CMK (cell line): ENCODE measurements around the gene RAB5A.
"Not testable (repeated sequence)": the region's sequence is repeated elsewhere in the genome, so short reads cannot be mapped to it uniquely, and the experiment has no call there.

ENCODE experiments used
- DNase-seq: peaks from one replicate; pipeline ENCODE4 v3.0.0-alpha.2; 2010; ENCODE audit warnings: low read depth

RAB5A gene

DNA sequence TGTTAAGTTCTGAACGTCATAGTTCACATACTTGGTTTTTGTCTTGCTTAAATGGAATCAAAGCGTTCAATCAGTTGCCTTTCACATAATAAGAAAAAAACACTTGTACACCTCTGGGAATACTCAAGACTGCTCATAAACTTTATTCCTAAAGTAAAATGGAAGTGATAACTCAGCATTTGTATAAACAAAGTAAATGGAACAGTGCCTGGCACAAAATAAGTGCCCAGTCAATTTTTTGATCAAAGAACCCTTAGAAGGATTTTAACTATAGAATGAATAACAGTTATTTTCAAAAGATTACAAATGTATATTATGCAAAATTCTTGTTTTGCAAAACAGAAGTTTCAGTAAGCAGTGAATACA is 1.3 kb downstream of the RAB5A start:
- DNase-seq: no peak

DNA sequence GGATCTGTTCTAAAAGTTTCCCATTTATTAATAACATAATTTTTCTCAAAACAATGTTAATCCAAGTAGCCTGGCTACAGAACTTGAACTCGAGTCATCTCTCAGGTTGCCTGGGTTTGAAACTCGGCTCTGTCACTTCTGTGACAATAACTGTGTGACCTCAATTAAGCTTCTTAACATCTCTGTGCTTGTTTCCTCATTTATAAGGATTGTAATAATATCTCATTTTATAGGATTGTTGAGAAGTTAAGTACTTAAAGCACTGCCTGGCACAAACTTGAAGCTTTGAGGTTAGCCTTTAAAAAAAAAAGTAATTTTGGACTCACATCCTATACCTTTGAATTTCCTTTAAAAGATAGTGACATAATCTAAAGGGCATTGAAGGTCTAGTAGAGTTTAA is 3.4 kb downstream of the RAB5A start:
- no peak for DNase-seq

DNA sequence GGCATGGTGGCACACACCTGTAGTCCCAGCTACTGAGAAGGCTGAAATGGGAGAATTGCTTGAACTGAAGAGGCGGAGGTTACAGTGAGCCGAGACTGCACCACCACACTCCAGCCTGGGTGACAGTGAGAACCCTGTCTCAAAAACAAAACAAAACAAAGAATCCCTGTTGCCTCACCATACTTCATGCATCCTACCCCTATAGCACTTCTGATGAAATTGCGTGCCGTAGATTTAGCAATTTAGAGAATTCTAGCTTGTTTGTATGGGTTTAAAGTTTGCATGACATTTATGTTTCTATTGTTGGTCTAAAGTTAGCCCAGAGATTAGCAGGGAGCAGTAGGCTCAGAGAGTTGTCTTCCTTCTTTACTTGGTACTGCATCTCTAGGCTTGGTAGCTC is 7.8 kb downstream of the RAB5A start:
- DNase-seq: no peak

DNA sequence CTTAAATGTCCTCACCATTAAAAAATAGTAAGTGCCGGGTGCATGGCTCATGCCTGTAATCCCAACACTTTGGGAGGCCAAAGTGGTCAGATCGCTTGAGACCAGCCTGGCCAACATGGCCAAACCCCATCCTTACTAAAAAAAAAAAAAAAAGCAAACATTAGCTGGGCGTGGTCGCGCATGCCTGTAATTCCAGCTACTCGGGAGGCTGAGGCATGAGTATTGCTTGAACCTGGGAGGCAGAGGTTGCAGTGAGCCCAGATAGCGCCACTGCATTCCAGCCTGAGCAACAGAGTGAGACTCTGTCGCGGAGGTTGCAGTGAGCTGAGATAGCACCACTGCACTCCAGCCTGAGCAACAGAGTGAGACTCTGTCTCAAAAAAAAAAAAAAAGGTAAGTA is 10.5 kb downstream of the RAB5A start:
- not testable (repeated sequence) for DNase-seq

DNA sequence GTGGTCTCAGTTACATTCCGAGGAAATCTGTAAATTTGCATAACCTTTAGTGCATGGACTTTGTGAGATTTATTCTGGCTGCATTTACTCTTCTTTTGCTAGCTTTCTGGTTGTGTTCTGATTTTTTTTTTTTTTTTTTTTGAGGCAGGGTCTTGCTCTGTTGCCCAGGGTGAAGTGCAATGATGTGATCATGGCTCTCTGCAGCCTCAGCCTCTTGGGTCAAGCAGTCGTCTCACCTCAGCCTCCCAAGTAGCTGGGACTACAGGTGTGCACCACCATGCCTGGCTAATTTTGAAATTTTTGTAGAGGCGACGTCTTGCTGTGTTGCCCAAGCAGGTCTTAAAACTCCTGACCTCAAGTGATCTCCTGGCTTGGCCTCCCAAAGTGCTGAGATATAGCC is 12.6 kb downstream of the RAB5A start:
- no peak for DNase-seq

DNA sequence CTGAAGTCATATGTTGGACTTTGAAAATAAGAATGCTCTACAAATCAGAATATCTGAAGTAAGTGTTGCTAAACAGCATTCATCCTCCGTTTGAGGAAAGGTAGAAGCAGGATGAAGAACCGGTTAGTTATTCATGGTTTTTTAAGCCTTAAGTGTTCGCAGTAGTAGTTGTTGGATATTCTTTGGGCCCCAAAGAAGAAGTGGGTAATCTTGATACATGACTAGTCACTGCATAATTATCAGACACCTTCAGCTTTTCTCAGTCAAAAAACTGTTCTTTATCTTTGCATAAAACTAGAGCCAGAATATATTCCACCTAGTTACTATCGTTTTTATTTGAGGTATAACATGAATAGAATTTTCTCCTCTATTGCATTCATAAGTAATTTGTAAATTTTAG is 13.8 kb downstream of the RAB5A start:
- no peak for DNase-seq

DNA sequence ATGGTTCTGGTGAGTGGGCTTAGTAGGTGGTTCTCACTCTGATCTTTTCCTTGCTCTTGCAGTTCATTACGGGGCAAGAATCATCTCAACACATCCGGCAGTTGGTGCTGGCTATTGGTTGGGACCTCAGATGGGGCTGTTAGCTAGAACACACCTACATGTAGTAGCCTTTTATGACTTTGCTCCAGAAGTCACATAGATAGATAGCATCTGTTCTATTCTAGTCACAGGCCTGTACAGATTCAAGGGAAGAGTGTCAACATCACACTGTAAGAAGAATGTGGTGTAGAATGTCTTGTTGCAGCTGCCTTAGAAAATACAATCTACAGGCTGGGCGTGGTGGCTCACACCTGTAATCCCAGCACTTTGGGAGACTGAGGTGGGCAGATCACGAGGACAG is 15.1 kb downstream of the RAB5A start:
- DNase-seq: no peak

DNA sequence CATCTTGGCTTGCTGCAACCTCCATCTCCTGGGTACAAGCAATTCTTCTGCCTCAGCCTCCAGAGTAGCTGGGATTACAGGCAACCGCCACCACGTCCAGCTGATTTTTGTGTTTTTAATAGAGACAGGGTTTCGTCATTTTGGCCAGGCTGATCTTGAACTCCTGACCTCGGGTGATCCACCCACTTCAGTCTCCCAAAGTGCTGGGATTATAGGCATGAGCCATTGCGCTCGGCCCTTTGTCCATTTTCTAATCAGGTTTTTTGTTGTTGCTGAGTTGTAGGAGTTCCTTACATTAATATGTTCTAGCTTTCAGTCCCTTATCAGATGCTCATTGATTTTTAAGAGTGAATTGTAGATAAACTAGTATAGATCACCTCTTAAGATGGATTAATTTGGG is 20.3 kb downstream of the RAB5A start:
- DNase-seq: no peak

DNA sequence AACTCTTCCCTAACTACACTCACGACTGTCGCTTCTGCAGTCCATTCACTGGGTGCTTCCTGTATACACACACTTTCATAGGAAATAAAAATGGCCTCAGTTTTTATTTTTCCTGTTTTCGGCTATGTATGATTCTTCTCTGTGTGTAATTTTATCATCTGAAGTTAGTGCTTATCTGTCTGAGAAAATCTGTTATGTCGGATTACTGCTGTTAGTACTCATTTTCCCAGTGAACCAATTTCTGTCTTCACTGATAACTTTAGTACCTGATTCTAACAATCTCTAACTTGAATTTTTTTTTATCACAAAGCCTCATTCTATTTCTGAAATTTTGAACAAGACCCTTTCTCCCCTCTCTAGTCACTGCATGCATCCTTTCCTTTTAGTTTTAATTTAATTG is 20.9 kb downstream of the RAB5A start:
- DNase-seq: no peak

DNA sequence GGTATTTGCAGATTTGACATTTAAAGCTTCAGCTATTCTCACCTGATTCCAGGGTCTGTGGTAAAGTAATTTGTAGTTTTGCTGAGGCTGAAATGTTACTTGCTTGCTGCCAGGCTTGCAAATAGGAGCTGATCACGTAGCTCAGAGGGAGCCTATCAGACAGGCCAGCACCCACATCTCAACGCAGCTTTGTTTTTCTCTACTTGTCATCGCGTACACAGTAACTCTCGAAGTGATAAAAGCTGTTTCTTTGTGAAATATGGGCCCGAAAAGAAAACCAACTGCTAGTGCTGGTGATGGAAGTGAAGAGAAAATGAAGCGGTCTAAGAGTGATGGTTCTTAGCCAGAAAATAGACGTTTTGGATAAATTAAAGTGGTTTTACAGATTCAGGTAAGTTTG is 23.4 kb downstream of the RAB5A start:
- no peak for DNase-seq

DNA sequence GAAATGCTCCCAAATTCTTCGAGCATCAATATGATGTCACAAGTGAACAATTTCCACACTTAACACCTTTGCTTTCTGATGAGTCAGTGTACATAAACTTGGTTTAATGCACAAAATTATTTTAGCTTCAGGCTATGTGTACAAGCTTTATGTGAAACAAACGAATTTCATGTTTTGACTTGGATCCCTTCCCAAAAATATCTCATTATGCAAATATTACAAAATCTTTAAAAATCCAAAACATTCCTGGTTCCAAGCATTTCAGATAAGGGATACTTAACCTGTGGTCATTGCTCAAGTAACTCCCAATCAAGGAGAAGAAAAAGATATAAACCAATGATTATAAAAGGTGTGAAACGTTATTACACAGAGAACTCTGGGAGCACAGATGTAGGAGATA is 25.2 kb downstream of the RAB5A start:
- DNase-seq: no peak

DNA sequence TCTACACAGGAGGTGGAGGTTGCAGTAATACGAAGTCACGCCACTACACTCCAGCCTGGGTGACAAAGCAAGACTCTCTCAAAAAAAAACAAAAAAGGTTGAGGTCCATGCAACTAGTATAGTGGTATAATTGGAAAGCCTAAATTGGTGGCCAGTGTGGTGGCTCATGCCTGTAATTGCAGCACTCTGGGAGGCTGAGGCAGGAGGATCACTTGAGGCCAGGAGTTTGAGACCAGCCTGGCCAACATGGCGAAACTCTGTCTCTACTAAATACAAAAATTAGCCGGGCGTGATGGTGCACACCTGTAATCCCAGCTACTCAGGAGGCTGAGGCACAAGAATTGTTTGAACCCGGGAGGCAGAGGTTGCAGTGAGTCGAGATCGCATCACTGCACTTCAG is 42.0 kb downstream of the RAB5A start:
- DNase-seq: not testable (repeated sequence)

DNA sequence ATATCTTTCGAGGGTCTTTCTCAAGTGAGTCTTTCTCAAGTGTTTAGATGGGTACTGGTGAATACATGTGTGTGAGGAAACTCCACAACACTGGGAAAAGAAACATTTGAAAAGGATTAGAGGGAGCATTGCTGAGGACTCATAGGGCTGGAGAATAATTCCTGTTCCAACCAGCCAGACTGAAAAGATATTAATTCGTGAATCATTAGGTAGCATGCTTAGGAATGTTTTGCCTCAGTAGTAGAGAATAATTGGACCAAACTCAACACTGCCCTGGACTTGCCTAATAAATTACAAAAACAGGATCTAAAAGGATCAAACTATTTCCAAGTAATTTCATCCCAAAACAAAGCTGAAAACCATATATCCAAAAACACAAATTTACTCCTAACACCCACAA is 47.9 kb downstream of the RAB5A start:
- DNase-seq: no peak

DNA sequence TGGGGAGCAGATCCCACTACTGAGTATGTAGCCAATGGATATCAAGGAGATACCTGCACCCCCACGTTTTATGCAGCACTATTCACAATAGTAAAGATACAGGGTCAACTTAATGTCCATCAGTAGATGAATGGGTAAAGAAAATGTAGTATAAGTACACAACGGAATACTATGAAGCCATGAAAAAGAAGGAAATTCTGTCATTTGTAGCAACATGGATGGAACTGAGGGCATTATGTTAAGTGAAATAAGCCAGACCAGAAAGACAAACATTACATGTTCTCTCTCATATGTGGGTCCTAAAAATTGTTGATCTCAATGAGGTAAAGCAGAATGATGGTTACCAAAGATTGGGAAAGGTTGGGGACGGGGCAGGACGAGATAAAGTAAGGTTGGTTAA is 50.6 kb downstream of the RAB5A start:
- no peak for DNase-seq

DNA sequence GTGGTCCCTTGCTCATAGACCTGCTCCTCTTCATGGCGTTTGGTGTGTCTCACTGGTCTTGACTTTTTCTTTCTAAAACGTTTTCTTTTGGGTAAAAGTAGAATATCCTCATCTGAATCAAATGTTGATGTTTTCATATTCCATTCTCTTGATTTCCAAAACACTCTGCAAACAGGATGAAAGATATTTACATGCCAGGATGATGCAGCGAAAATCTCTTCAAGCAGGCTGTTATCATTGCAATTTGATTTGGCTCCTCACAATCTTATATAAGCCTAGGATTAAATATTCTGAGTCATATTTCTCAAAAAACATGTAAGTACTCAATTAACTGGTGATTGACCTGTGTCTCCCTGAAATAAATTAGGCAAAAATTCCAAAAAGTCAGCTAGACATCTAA is 55.0 kb downstream of the RAB5A start:
- DNase-seq: no peak

DNA sequence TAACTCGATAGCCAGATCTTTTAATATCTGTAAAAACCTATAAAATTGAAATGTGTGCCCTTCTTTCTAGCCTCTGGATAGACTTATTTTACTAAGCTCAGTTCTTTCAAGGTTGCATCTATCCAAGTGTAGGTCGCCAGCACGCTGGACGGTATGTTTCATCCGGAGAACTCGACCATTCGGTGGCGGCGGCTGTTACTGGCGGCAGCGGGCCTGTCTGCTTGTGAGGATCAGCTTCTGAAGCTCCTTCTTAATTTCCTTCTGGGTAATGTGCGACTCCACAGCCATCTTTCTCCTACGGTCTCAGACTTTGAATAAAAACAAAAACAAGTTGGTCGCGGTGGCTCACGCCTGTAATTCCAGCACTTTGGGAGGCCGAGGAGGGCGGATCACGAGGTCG is 61.1 kb downstream of the RAB5A start:
- no peak for DNase-seq

DNA sequence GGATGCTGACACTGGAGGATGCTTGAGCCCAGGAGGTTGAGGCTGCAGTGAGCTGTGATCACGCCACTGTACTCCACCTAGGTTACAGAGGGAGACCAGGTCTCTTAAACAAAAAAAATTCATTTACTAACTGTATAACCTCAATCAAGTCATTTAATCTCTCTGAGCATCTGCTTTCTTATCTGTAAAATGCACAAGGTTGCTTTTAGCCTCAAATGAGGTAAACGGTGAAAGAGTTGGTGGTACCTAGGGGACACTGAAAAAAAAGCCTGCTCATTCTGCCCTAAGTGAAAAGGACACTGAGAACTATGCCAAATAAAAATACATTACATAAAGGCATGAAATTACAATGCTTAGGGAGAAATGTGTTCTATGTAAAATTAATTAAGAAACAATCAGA is 61.7 kb downstream of the RAB5A start:
- DNase-seq: no peak

DNA sequence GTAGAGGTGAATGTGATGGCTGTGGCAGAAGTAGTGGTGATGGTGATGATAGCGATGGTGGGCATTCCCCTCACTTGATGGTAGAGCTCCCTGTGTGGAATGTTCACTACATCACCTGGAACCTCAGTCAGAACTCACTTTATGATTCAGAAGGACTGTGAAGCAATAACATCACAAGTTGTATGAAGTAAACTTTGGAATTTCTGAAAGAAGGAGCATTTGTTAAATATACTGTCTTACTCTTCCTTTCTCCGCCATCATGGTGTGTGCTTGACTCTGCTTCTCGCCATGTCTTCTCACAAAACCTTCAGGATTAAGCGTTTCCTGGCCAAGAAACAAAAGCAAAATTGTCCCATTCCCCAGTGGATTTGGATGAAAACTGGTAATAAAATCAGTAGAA is 65.3 kb downstream of the RAB5A start, which contains the start of gene PP2D1:
PP2D1 (minus strand) TSS at position 101 of the 400 bp plus-strand sequence. CDS start 192 bp downstream, outside the sequence.
- no peak for DNase-seq

DNA sequence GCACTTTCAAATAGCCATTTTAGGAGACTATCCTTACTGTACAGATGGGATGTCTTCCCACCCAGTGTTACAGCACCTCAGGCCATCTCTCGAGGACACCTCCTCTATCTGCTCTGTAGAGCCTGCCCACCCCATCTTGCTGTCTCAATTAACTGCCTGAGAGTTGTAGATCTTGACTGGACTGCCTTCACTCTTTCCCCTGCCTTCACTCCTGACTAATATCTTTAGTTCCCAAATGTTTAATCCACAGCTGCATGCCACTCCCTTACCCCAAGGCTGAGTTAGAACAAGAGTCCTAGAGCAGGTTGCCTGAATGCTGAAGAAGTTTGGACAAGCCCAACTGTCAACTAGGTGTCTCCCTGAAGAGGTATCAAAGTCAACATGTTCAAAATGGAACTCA is 66.5 kb downstream of the RAB5A start:
- no peak for DNase-seq

DNA sequence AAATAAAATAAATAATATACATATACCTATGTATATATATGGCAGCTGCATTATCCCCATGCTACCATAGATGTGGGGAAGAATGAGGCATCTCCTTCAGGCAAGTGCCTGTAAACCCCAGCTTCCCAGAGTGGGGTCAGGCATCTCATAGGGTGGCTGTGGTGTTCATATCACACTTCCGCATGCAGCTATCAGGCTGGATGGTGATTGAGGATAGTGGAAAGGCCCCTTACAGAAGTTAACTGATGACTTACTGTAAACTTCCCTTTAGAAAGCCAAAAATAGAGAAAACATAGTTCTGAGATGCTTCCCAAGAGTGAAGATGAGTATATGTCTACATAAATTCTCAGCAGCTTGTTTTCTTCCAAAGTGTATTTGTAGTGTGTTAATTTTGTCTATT is 68.6 kb downstream of the RAB5A start:
- peak; percentile 80 for DNase-seq

DNA sequence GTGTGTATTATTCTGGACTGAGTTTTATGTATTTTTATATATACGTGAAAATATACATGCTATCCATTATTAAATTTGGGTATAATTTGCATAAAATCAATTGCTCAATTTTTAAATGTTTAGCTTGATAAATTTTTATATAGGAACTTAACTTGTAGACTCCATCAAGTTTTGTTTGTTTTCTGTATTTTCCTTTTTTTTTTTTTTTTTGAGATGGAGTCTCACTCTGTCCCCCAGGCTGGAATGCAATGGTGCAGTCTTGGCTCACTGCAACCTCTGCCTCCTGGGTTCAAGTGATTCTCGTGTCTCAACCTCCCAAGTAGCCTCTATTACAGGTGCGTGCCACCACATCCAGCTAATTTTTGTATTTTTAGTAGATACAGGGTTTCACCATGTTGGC is 69.2 kb downstream of the RAB5A start:
- DNase-seq: not testable (repeated sequence)

DNA sequence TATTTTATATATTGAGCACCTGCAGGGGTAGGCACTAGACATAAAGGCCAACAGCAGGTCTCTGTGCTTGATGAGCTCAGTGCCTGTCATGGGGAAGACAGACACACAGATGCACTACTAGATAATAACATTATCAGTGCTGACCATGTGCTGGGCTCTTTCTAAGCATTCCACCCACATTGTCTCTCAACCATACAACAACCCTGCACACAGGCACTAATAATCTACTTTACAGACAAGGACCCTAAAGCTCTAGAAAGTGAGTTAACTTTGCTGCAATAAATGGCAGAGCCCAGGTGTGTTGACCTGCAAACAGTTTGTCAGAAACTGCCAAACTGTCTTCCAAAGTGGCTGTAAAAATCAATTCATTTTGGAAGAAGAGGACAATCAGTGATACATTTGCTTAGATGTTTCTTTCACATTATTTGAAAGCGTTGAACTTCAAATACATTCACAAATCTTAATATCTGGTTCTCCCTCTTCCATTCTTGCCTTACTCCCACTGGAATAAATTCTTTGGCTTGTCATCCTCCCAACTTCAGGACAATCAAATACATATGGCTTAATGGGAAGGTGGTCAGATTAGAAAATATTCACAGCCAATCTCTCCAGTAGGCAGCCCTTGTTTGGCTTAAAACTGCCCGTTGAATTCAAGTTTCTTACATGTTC is 76.2 kb downstream of the RAB5A start:
- peak; percentile 63 for DNase-seq

DNA sequence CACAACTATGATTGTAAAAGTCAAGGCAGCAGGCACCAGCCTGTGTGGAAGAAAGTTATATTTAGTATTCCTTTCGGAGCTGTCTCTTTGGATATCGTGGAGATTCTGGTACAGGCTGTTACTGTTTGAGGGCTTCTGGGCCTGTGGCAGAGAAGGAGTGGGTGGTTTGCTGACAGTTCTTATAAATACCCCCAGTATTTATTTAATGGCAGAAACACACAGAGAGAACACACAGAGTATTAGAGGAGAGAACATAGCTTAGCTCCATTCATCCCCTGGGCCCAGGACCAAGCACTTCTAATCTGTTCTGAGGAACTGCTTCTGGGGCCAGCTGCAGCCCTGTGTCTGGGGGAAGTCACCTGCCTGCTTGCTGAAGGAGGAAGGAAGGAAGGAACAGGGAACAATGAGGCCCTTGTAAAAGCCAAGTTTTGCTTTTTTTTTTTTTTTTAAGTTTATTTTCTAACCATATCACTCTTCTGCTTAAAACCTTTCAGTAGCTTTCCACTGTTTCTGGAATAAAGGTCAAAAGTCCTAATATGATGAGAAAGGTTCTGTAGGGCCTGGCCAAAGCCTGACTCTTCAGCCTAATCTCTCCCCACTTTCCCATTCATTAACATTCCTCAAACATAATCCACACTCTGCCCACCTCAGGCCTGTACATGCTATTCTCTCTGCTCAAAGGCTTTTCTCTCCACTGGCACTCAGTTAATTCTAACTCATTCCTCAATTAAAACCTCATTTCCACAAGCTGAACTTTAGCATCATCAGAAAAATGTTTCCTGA is 76.9 kb downstream of the RAB5A start:
- DNase-seq: no peak

DNA sequence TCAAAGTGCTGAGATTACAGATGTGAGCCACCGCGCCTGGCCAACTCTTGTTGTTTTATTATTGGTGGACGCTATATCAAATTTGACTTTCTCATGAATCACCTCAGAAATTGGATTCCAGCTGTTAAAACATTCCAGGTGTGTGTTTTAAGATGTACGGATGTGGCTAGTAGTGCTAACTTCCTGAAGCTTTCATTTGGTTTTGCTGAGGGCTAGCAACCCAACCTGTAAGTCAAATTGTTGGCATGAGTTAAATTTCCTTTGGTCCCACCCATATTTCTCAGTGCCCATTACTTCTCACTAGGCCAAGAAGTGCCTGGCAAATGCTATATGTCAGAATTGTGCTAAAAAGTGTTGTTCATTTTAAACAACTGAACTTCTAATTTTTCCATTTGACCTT is 80.2 kb downstream of the RAB5A start:
- no peak for DNase-seq
